ENCODE results near the gene CLIP3. TPM values are rescaled to one million over a fixed set of nuclear protein-coding genes. Genes with fewer than 3 reads are reported as not detected.

CLIP3 gene
- total RNA-seq, 1 donor from 2014 or later: 4.3 TPM

- H3K4me3 ChIP-seq (ENCODE audit: low read depth, low read length): no peak overlapping the region
- TF ChIP-seq, protein P1, sequence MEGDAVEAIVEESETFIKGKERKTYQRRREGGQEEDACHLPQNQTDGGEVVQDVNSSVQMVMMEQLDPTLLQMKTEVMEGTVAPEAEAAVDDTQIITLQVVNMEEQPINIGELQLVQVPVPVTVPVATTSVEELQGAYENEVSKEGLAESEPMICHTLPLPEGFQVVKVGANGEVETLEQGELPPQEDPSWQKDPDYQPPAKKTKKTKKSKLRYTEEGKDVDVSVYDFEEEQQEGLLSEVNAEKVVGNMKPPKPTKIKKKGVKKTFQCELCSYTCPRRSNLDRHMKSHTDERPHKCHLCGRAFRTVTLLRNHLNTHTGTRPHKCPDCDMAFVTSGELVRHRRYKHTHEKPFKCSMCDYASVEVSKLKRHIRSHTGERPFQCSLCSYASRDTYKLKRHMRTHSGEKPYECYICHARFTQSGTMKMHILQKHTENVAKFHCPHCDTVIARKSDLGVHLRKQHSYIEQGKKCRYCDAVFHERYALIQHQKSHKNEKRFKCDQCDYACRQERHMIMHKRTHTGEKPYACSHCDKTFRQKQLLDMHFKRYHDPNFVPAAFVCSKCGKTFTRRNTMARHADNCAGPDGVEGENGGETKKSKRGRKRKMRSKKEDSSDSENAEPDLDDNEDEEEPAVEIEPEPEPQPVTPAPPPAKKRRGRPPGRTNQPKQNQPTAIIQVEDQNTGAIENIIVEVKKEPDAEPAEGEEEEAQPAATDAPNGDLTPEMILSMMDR (conservative IDR thresholded peaks at IDR 0.05; ENCODE audit: low read depth, low read length): no peak
- DNase-seq (ENCODE audit: low read depth): no peak
Measured at GRCh38 chr19:36006955-36007354, 25.7 kb downstream of the CLIP3 start.

GRCh38 chr19:36003284-36003683 lies 29.4 kb downstream of the CLIP3 start:
- no peak overlapping the region for H3K4me3 ChIP-seq (ENCODE audit: low read depth, low read length)
- no peak for DNase-seq (ENCODE audit: low read depth)
- TF ChIP-seq, protein P1 (conservative IDR thresholded peaks at IDR 0.05; ENCODE audit: low read depth, low read length): no peak

DNA sequence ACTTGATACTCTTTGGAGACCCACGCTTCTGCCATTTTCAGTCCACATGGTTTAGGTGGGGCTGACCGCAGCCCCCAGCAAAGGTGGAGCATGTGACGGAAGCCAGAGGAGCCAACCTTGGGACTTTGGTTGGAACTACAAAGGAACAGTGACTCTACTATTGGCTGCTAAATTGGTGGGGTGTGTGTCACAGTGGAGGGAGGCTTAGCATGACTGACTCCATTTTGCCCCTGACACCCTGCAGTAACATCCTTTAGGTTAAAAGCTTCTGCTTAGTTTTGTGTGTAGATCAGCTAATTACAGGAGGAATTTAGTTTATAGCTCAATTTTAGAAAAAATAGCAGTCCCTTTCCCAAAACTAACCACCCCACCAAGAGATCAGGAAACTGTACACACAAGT lies 31.1 kb downstream of the CLIP3 start:
- H3K4me3 ChIP-seq (ENCODE audit: low read depth, low read length): no peak overlapping the region
- DNase-seq (ENCODE audit: low read depth): no peak
- TF ChIP-seq, protein P1 (conservative IDR thresholded peaks at IDR 0.05; ENCODE audit: low read depth, low read length): no peak

- H3K4me3 ChIP-seq (ENCODE audit: low read depth, low read length): no peak overlapping the region
- TF ChIP-seq, protein P1 (conservative IDR thresholded peaks at IDR 0.05; ENCODE audit: low read depth, low read length): no peak
- no peak for DNase-seq (ENCODE audit: low read depth)
Measured at GRCh38 chr19:35996777-35997176, 35.9 kb downstream of the CLIP3 start.

GRCh38 chr19:35995048-35995993 lies 37.4 kb downstream of the CLIP3 start, which contains the start of gene SDHAF1:
TSS of gene SDHAF1 (plus strand) at chr19:35995188. CDS start at chr19:35995275, 87 bp downstream.
- peak within 1 kb of the TSS; percentile 92 for H3K4me3 ChIP-seq (ENCODE audit: low read depth, low read length)
- DNase-seq (ENCODE audit: low read depth): peak; percentile 37
- TF ChIP-seq, protein P1 (conservative IDR thresholded peaks at IDR 0.05; ENCODE audit: low read depth, low read length): no peak

GRCh38 chr19:35993923-35994598 lies 38.6 kb downstream of the CLIP3 start:
- TF ChIP-seq, protein P1 (conservative IDR thresholded peaks at IDR 0.05; ENCODE audit: low read depth, low read length): peak; percentile 15
- peak overlapping the region; percentile 92 for H3K4me3 ChIP-seq (ENCODE audit: low read depth, low read length)
- no peak for DNase-seq (ENCODE audit: low read depth)
